ENCODE measurements around the gene PKD1. TPM values are rescaled to one million over a fixed set of nuclear protein-coding genes. Genes with fewer than 3 reads are reported as not detected.

The PKD1 gene
- total and polyA plus RNA-seq, 2 of the 13 experiments (the other 11 are each of a cell fraction or from before 2014, with no cell fraction given): 22.1 to 23.0 TPM

- 0 out of 2 replicates have a peak, but pooled peaks have one; percentile 38 for TF ChIP-seq BORCS8-MEF2B (CRISPR knock-in tag; IDR thresholded peaks at IDR 0.05)
- TF ChIP-seq FOXM1 (CRISPR knock-in tag; IDR thresholded peaks at IDR 0.05): no peak
- peak; percentile 86 for TF ChIP-seq THAP9 (CRISPR knock-in tag; IDR thresholded peaks at IDR 0.05; ENCODE audit: borderline replicate concordance)
- no peak for TF ChIP-seq ZNF24 (IDR thresholded peaks at IDR 0.05)
- TF ChIP-seq RBFOX2 (IDR thresholded peaks at IDR 0.05; ENCODE audit: low read depth, low read length): peak; percentile 64
- no peak for TF ChIP-seq ZNF274 (CRISPR knock-in tag; IDR thresholded peaks at IDR 0.05)
- TF ChIP-seq KDM2A (CRISPR knock-in tag; IDR thresholded peaks at IDR 0.05; ENCODE audit: borderline replicate concordance, low read depth): peak; percentile 91
- TF ChIP-seq GFI1 (CRISPR knock-in tag; IDR thresholded peaks at IDR 0.05; ENCODE audit: borderline replicate concordance): 0 out of 2 replicates have a peak, but pooled peaks have one; percentile 23
- peak; percentile 74; the same call in 1 of the 2 replicates for TF ChIP-seq GABPB1 (CRISPR knock-in tag; IDR thresholded peaks at IDR 0.05)
- no peak for TF ChIP-seq KDM5A (IDR thresholded peaks at IDR 0.05; ENCODE audit: borderline replicate concordance, low read length)
- TF ChIP-seq, protein P1, sequence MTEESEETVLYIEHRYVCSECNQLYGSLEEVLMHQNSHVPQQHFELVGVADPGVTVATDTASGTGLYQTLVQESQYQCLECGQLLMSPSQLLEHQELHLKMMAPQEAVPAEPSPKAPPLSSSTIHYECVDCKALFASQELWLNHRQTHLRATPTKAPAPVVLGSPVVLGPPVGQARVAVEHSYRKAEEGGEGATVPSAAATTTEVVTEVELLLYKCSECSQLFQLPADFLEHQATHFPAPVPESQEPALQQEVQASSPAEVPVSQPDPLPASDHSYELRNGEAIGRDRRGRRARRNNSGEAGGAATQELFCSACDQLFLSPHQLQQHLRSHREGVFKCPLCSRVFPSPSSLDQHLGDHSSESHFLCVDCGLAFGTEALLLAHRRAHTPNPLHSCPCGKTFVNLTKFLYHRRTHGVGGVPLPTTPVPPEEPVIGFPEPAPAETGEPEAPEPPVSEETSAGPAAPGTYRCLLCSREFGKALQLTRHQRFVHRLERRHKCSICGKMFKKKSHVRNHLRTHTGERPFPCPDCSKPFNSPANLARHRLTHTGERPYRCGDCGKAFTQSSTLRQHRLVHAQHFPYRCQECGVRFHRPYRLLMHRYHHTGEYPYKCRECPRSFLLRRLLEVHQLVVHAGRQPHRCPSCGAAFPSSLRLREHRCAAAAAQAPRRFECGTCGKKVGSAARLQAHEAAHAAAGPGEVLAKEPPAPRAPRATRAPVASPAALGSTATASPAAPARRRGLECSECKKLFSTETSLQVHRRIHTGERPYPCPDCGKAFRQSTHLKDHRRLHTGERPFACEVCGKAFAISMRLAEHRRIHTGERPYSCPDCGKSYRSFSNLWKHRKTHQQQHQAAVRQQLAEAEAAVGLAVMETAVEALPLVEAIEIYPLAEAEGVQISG (CRISPR knock-in tag; IDR thresholded peaks at IDR 0.05): peak; percentile 54
- no peak for TF ChIP-seq AHR (CRISPR knock-in tag; IDR thresholded peaks at IDR 0.05)
- no peak for TF ChIP-seq TOPORS (CRISPR knock-in tag; IDR thresholded peaks at IDR 0.05)
- no peak for TF ChIP-seq NR1H2 (CRISPR knock-in tag; IDR thresholded peaks at IDR 0.05; ENCODE audit: borderline replicate concordance, low read depth)
- TF ChIP-seq ZNF772 (CRISPR knock-in tag; IDR thresholded peaks at IDR 0.05): no peak
- 0 out of 2 replicates have a peak, but pooled peaks have one; percentile 22 for TF ChIP-seq ZNF709 (CRISPR knock-in tag; IDR thresholded peaks at IDR 0.05)
- no peak for TF ChIP-seq ZKSCAN8 (CRISPR knock-in tag; IDR thresholded peaks at IDR 0.05; ENCODE audit: borderline replicate concordance)
- peak; percentile 87 for TF ChIP-seq AGO1 (IDR thresholded peaks at IDR 0.05; ENCODE audit: low read depth, low read length, poor library complexity, severe bottlenecking)
- no peak for TF ChIP-seq NFATC3 (CRISPR knock-in tag; IDR thresholded peaks at IDR 0.05)
- no peak for TF ChIP-seq ZNF766 (CRISPR knock-in tag; IDR thresholded peaks at IDR 0.05; ENCODE audit: borderline replicate concordance)
- no peak for TF ChIP-seq ZNF30 (CRISPR knock-in tag; IDR thresholded peaks at IDR 0.05)
- TF ChIP-seq, protein P2, sequence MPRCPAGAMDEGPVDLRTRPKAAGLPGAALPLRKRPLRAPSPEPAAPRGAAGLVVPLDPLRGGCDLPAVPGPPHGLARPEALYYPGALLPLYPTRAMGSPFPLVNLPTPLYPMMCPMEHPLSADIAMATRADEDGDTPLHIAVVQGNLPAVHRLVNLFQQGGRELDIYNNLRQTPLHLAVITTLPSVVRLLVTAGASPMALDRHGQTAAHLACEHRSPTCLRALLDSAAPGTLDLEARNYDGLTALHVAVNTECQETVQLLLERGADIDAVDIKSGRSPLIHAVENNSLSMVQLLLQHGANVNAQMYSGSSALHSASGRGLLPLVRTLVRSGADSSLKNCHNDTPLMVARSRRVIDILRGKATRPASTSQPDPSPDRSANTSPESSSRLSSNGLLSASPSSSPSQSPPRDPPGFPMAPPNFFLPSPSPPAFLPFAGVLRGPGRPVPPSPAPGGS (CRISPR knock-in tag; IDR thresholded peaks at IDR 0.05): no peak
- TF ChIP-seq BHLHE40 (IDR thresholded peaks at IDR 0.05; ENCODE audit: low read length): no peak
Observed at GRCh38 chr16:2149630-2150417, 14.1 kb upstream of the PKD1 start (continued).
